ENCODE results near the gene SKIC2. TPM values are rescaled to one million over a fixed set of nuclear protein-coding genes. Genes with fewer than 3 reads are reported as not detected.
"Not testable (repeated sequence)": the region's sequence is repeated elsewhere in the genome, so short reads cannot be mapped to it uniquely, and the experiment has no call there.

Gene SKIC2
- total RNA-seq, 4 donors from 2014 or later, result 11.5 to 58.8 (median 35.6) TPM

- no peak overlapping the region for H3K27ac ChIP-seq
- intact Hi-C loops (cut with DNase I; ENCODE audit: low total_unique reads), result no loop called here
These were observed 20.4 kb downstream of the SKIC2 start for GRCh38 chr6:31979238-31979898.

GRCh38 chr6:31980195-31980876, 21.4 kb downstream of the SKIC2 start:
- H3K27ac ChIP-seq; H3K36me3 ChIP-seq; DNase-seq; H3K4me1 ChIP-seq; H3K4me3 ChIP-seq; H3K9me3 ChIP-seq; intact Hi-C loops (cut with DNase I; ENCODE audit: low total_unique reads); H3K27me3 ChIP-seq: not testable (repeated sequence)

More at GRCh38 chr6:31979238-31979898, 20.4 kb downstream of the SKIC2 start:
- no peak for TF ChIP-seq POLR2A (IDR thresholded peaks at IDR 0.05)
- TF ChIP-seq CTCF (IDR thresholded peaks at IDR 0.05), result no peak
- Histone ChIP-seq H3K9me3 (no peaks in the 10 kb centered on the region), H3K36me3 (no peaks in the 10 kb centered on the region), H3K4me1 (no peaks in the 10 kb centered on the region), H3K4me3 (no peak overlapping the region), H3K27me3 (no peaks in the 10 kb centered on the region)
- DNase-seq, result no peak

- DNase-seq; H3K4me3 ChIP-seq; H3K9me3 ChIP-seq; H3K4me1 ChIP-seq; H3K27ac ChIP-seq; H3K27me3 ChIP-seq; intact Hi-C loops (cut with DNase I; ENCODE audit: low total_unique reads); H3K36me3 ChIP-seq: not testable (repeated sequence)
These were observed 22.0 kb downstream of the SKIC2 start for GRCh38 chr6:31980998-31981397.

- DNase-seq; intact Hi-C loops (cut with DNase I; ENCODE audit: low total_unique reads); H3K27ac ChIP-seq: not testable (repeated sequence)
These were observed 22.8 kb downstream of the SKIC2 start, which contains the start of gene C4A for GRCh38 chr6:31981744-31982143. Gene C4A (plus strand): TSS chr6:31982057. CDS start chr6:31982108, 51 bp downstream.

GRCh38 chr6:31989363-31989762, 30.4 kb downstream of the SKIC2 start:
- H3K36me3 ChIP-seq; H3K9me3 ChIP-seq; H3K27me3 ChIP-seq; DNase-seq; intact Hi-C loops (cut with DNase I; ENCODE audit: low total_unique reads); H3K27ac ChIP-seq; H3K4me3 ChIP-seq; H3K4me1 ChIP-seq: not testable (repeated sequence)

More at GRCh38 chr6:31981744-31982143, 22.8 kb downstream of the SKIC2 start, which contains the start of gene C4A:
- not testable (repeated sequence) for H3K36me3 ChIP-seq, H3K4me3 ChIP-seq, H3K27me3 ChIP-seq, H3K9me3 ChIP-seq, H3K4me1 ChIP-seq

- H3K9me3 ChIP-seq; H3K36me3 ChIP-seq; intact Hi-C loops (cut with DNase I; ENCODE audit: low total_unique reads); DNase-seq; H3K27me3 ChIP-seq; H3K4me3 ChIP-seq; H3K27ac ChIP-seq; H3K4me1 ChIP-seq: not testable (repeated sequence)
These were observed 35.4 kb downstream of the SKIC2 start for GRCh38 chr6:31994421-31994820.

GRCh38 chr6:31996385-31996784, 37.4 kb downstream of the SKIC2 start:
- H3K4me1 ChIP-seq; H3K27ac ChIP-seq; DNase-seq; intact Hi-C loops (cut with DNase I; ENCODE audit: low total_unique reads); H3K27me3 ChIP-seq; H3K4me3 ChIP-seq; H3K9me3 ChIP-seq; H3K36me3 ChIP-seq: not testable (repeated sequence)

GRCh38 chr6:32002546-32003268, 43.7 kb downstream of the SKIC2 start:
- H3K36me3 ChIP-seq; H3K4me3 ChIP-seq; H3K27ac ChIP-seq; H3K27me3 ChIP-seq; intact Hi-C loops (cut with DNase I; ENCODE audit: low total_unique reads); H3K4me1 ChIP-seq; DNase-seq; H3K9me3 ChIP-seq: not testable (repeated sequence)

- H3K9me3 ChIP-seq; H3K36me3 ChIP-seq; H3K4me3 ChIP-seq; intact Hi-C loops (cut with DNase I; ENCODE audit: low total_unique reads); H3K4me1 ChIP-seq; H3K27me3 ChIP-seq; H3K27ac ChIP-seq; DNase-seq: not testable (repeated sequence)
These were observed 44.3 kb downstream of the SKIC2 start for GRCh38 chr6:32003301-32003700.

GRCh38 chr6:32004393-32004792, 45.4 kb downstream of the SKIC2 start:
- H3K27ac ChIP-seq; H3K4me1 ChIP-seq; H3K27me3 ChIP-seq; H3K4me3 ChIP-seq; H3K9me3 ChIP-seq; intact Hi-C loops (cut with DNase I; ENCODE audit: low total_unique reads); DNase-seq; H3K36me3 ChIP-seq: not testable (repeated sequence)

GRCh38 chr6:32004864-32005537, 46.0 kb downstream of the SKIC2 start:
- H3K36me3 ChIP-seq; intact Hi-C loops (cut with DNase I; ENCODE audit: low total_unique reads); H3K4me1 ChIP-seq; DNase-seq; H3K9me3 ChIP-seq; H3K27me3 ChIP-seq; H3K27ac ChIP-seq; H3K4me3 ChIP-seq: not testable (repeated sequence)

GRCh38 chr6:32005538-32005880, 46.5 kb downstream of the SKIC2 start:
- intact Hi-C loops (cut with DNase I; ENCODE audit: low total_unique reads); DNase-seq; H3K27ac ChIP-seq; H3K4me1 ChIP-seq; H3K9me3 ChIP-seq; H3K27me3 ChIP-seq; H3K4me3 ChIP-seq; H3K36me3 ChIP-seq: not testable (repeated sequence)
